GM12878 (cell line): ENCODE measurements around the gene TCF4. TPM values are rescaled to one million over a fixed set of nuclear protein-coding genes. Genes with fewer than 3 reads are reported as not detected.

Experiments used
- ATAC-seq: fragments of 200-7000 bp; cut with Tn5 transposase; 3 replicates; pipeline ENCODE4 v1.9.1; 2020; ENCODE audit warnings: mild to moderate bottlenecking, moderate library complexity
- BruUV-seq: library from RNA; stranded (reverse); fragments of 400-500 nt; replicated peaks from 2 replicates; lab custom pipeline; 2021; lab: Mats Ljungman, UMichigan
- CTCF ChIA-PET: fragments of 300-600 bp; sonication (Branson Sonifier 250); formaldehyde crosslinking; extraction: SDS; loops from one replicate; lab custom pipeline; 2021; ENCODE audit warnings: inconsistent platforms; lab: Yijun Ruan, JAX
- POLR2A ChIA-PET: fragments of 350-600 bp; formaldehyde crosslinking; extraction: SDS; loops from one replicate; lab custom pipeline; 2021; ENCODE audit warnings: inconsistent platforms; lab: Charles Lee
- RAD21 ChIA-PET: fragments of 300-600 bp; sonication (Branson Sonifier 250); formaldehyde crosslinking; loops from one replicate; lab custom pipeline; 2023; ENCODE audit warnings: antibody characterized with exemption; ENCODE audit not compliant: unreplicated experiment; lab: Charles Lee
- SMC1A ChIA-PET: fragments of 300-600 bp; sonication (Branson Sonifier 250); formaldehyde crosslinking; loops from one replicate; lab custom pipeline; 2023; ENCODE audit not compliant: unreplicated experiment, uncharacterized antibody; lab: Charles Lee
- DNase-seq: peaks from one replicate; pipeline ENCODE4 v3.0.0-alpha.2; 2011; ENCODE audit warnings: low read depth, low spot score
- FAIRE-seq: peaks from 3 replicates; lab custom pipeline; 2011; peaks lifted over from hg19 to GRCh38; lab: Jason Lieb, UNC
- H2AFZ ChIP-seq: 2 replicates; pipeline ENCODE4 v1.6.0; 2011; ENCODE audit warnings: low read depth, low read length, control low read depth; ENCODE audit not compliant: control insufficient read depth
- H3K27ac ChIP-seq: 2 replicates; pipeline ENCODE4 v1.5.1; 2011; ENCODE audit warnings: control low read depth; ENCODE audit not compliant: control insufficient read depth, insufficient read depth
- H3K27me3 ChIP-seq, 2 experiments: replicated peaks in 1 of 2; 2 replicates each; pipeline versions ENCODE4 v1.6.0 to v1.6.1; 2011; ENCODE audit warnings: low read length in 1 of 2; ENCODE audit not compliant: control insufficient read depth in 2 of 2, insufficient read depth in 2 of 2
- H3K36me3 ChIP-seq, 2 experiments: 2 replicates each; pipeline ENCODE4 v1.5.1; 2011; ENCODE audit warnings: low read length in 1 of 2; ENCODE audit not compliant: control insufficient read depth in 2 of 2, insufficient read depth in 2 of 2
- H3K4me1 ChIP-seq: 2 replicates; pipeline ENCODE4 v1.6.1; 2011; ENCODE audit warnings: mild to moderate bottlenecking, low read length, moderate library complexity, mixed read lengths; ENCODE audit not compliant: control insufficient read depth, insufficient read depth
- H3K4me2 ChIP-seq: 2 replicates; pipeline ENCODE4 v1.6.0; 2011; ENCODE audit warnings: control low read depth; ENCODE audit not compliant: control insufficient read depth, insufficient read depth
- H3K4me3 ChIP-seq: fragments of 200-600 bp; sonication (generic); 2 replicates; pipeline ENCODE4 v1.5.1; 2016
- H3K79me2 ChIP-seq: 2 replicates; pipeline ENCODE4 v1.6.0; 2011; ENCODE audit warnings: low read length; ENCODE audit not compliant: control insufficient read depth, insufficient read depth
- H3K9ac ChIP-seq: 2 replicates; pipeline ENCODE4 v1.8.0; 2011; ENCODE audit warnings: low read length, control low read depth, mixed read lengths; ENCODE audit not compliant: control insufficient read depth, insufficient read depth
- H3K9me3 ChIP-seq: replicated peaks from 3 replicates; pipeline ENCODE4 v1.5.1; 2011; ENCODE audit warnings: mild to moderate bottlenecking, low read length; ENCODE audit not compliant: control insufficient read depth, insufficient read depth
- H4K20me1 ChIP-seq: 2 replicates; pipeline ENCODE4 v1.6.0; 2011; ENCODE audit not compliant: control insufficient read depth, insufficient read depth
- ATF3 ChIP-seq: IDR thresholded peaks from 2 replicates; pipeline ENCODE4 v1.6.1; 2011; ENCODE audit warnings: low read depth, mild to moderate bottlenecking, low read length, moderate library complexity, borderline replicate concordance; ENCODE audit errors: extremely low read depth
- CBX5 ChIP-seq: sonication (generic); IDR thresholded peaks from 2 replicates; pipeline ENCODE4 v1.6.1; 2016; ENCODE audit warnings: low read depth, moderate library complexity, mild to moderate bottlenecking, inconsistent platforms
- CEBPB ChIP-seq, 2 experiments: fragments of 150-350 bp in 1 of 2; IDR thresholded peaks; 2 replicates each; pipeline ENCODE4 v1.6.1; 2012 to 2014; ENCODE audit warnings: low read depth in 2 of 2, low read length in 2 of 2, borderline replicate concordance in 1 of 2, inconsistent platforms in 1 of 2
- CHD1 ChIP-seq: IDR thresholded peaks from 2 replicates; pipeline ENCODE4 v1.6.1; 2012; ENCODE audit warnings: low read depth, low read length, improper control_type of control experiment
- E2F8 ChIP-seq: fragments of 450-650 bp; IDR thresholded peaks from 2 replicates; pipeline ENCODE4 v1.6.1; 2018; ENCODE audit warnings: mild to moderate bottlenecking, low read depth, moderate library complexity; ENCODE audit not compliant: partially characterized antibody
- FOXM1 ChIP-seq: IDR thresholded peaks from 2 replicates; pipeline ENCODE4 v1.6.1; 2012; ENCODE audit warnings: low read depth, mild to moderate bottlenecking, inconsistent platforms, low read length, moderate library complexity
- GATAD2B ChIP-seq: fragments of 450-650 bp; conservative IDR thresholded peaks from 2 replicates; pipeline ENCODE4 v1.6.1; 2017; ENCODE audit warnings: low read depth, mild to moderate bottlenecking, moderate library complexity
- IRF3 ChIP-seq: fragments of 450-650 bp; IDR thresholded peaks from 2 replicates; pipeline ENCODE4 v1.6.1; 2014; ENCODE audit warnings: mild to moderate bottlenecking
- JUNB ChIP-seq: IDR thresholded peaks from 2 replicates; pipeline ENCODE4 v1.6.1; 2016; ENCODE audit warnings: antibody characterized with exemption, mild to moderate bottlenecking
- NBN ChIP-seq: fragments of 450-650 bp; IDR thresholded peaks from 2 replicates; pipeline ENCODE4 v1.6.1; 2016
- NFIC ChIP-seq: IDR thresholded peaks from 2 replicates; pipeline ENCODE4 v1.6.1; 2012; ENCODE audit warnings: low read depth, mild to moderate bottlenecking, inconsistent platforms, low read length, moderate library complexity
- NFYA ChIP-seq: IDR thresholded peaks from 2 replicates; pipeline ENCODE4 v1.6.1; 2011; ENCODE audit warnings: low read depth, mild to moderate bottlenecking, low read length, improper control_type of control experiment, borderline replicate concordance
- NR2C2 ChIP-seq: IDR thresholded peaks from 2 replicates; pipeline ENCODE4 v1.6.1; 2011; ENCODE audit warnings: borderline replicate concordance, low read depth; ENCODE audit not compliant: control insufficient read depth, insufficient read length
- TARDBP ChIP-seq: IDR thresholded peaks from 2 replicates; pipeline ENCODE4 v1.6.1; 2016; ENCODE audit warnings: borderline replicate concordance
- YY1 ChIP-seq: IDR thresholded peaks from 2 replicates; pipeline ENCODE4 v1.6.1; 2011; ENCODE audit warnings: low read depth, mild to moderate bottlenecking, low read length
- ZBED1 ChIP-seq: IDR thresholded peaks from 2 replicates; pipeline ENCODE4 v1.6.1; 2016; ENCODE audit warnings: borderline replicate concordance
- ZBTB33 ChIP-seq: fragments of 450-650 bp; IDR thresholded peaks from 2 replicates; pipeline ENCODE4 v1.6.1; 2017; ENCODE audit warnings: mild to moderate bottlenecking
- ZSCAN29 ChIP-seq: fragments of 450-650 bp; IDR thresholded peaks from 2 replicates; pipeline ENCODE4 v1.6.1; 2017; ENCODE audit warnings: mild to moderate bottlenecking, moderate library complexity
- ZZZ3 ChIP-seq: IDR thresholded peaks from 2 replicates; pipeline ENCODE4 v1.6.1; 2011; ENCODE audit warnings: low read depth; ENCODE audit not compliant: control insufficient read depth, insufficient read length
- WGBS: methylation state at CpG from one replicate; pipeline ENCODE4 v1.1.6; 2016; ENCODE audit warnings: low lambda C conversion rate; ENCODE audit not compliant: insufficient replicate concordance, insufficient coverage; ENCODE audit errors: missing lambda C conversion rate; 5-methylcytosine and 5-hydroxymethylcytosine counted together
- in situ Hi-C: fragments of 300-500 bp; cut with MboI; formaldehyde crosslinking; loops from 9 replicates; pipeline ENCODE4 v1.14.3; 2018; ENCODE audit warnings: mixed read lengths
- intact Hi-C: fragments of 100-400 bp; cut with micrococcal nuclease; formaldehyde crosslinking; loops from one replicate; pipeline ENCODE4 v1.14.2; 2022; ENCODE audit not compliant: unreplicated experiment
- polyA plus RNA-seq, 11 experiments: library from polyadenylated mRNA; depleted of rRNA in 4 of 11; unstranded in 6 of 11; stranded (reverse) in 5 of 11; fragments of >200 nt; fragmentation: Nextera tagmentation in 4 of 11; fragmentation: Illumina TruSeq in 1 of 11; extraction: Ambion mirVana in 4 of 11; extraction: Trizol in 1 of 11; gene quantifications; 1 replicate in 1 of 11; 2 replicates in 10 of 11; pipeline versions ENCODE4 v1.2.1 to v1.2.3, GENCODE V29; 2011 to 2016; ENCODE audit warnings: inconsistent platforms in 2 of 11, missing spikeins in 2 of 11, low read depth in 1 of 11
- total RNA-seq, 4 experiments: library from RNA; depleted of rRNA in 3 of 4; stranded (reverse); fragments of >200 nt in 3 of 4; fragmentation: Illumina TruSeq in 1 of 4; extraction: Trizol in 1 of 4; gene quantifications; 2 replicates each; pipeline versions ENCODE4 v1.2.1 to v1.2.3, GENCODE V29; 2013 to 2021

TCF4 gene
- total and polyA plus RNA-seq, 10 of the 15 experiments (the other 5 are each of a cell fraction or from before 2014, with no cell fraction given), result 15.2 to 94.0 (median 31.5) TPM

GRCh38 chr18:55387139-55387984 lies 200.6 kb downstream of the TCF4 start:
- DNase-seq (no peak), FAIRE-seq (no peak), ATAC-seq (no peak)
- RAD21 ChIA-PET, result no interaction called here
- CTCF ChIA-PET, result interaction anchor here (0.6 to 0.8 kb wide), 5 partner anchors 28 to 154 kb away, joined by 3 to 4 read pairs (median 4); no protein-coding TSS in a partner anchor
- no peaks in the 10 kb centered on the region for H3K79me2 ChIP-seq
- H3K4me2 ChIP-seq, result no peak overlapping the region
- in situ Hi-C loops, result no loop called here
- H4K20me1 ChIP-seq, result no peaks in the 10 kb centered on the region
- H2AFZ ChIP-seq, result no peak overlapping the region
- BruUV-seq, result no TSS peak
- no peaks in the 10 kb centered on the region for H3K4me1 ChIP-seq
- H3K9ac ChIP-seq, result no peak overlapping the region
- 26% methylated on average over 8 of the region's 8 CpGs for WGBS
- H3K27me3 ChIP-seq, result no peaks in the 10 kb centered on the region; a peak in 1 of 4 replicates
- intact Hi-C loops, result no loop called here
- POLR2A ChIA-PET, result no interaction called here
- no peak overlapping the region for H3K4me3 ChIP-seq
- H3K36me3 ChIP-seq, result no peaks in the 10 kb centered on the region
- SMC1A ChIA-PET, result interaction anchor here (1.0 to 1.4 kb wide), 4 partner anchors 10 to 153 kb away, joined by 3 to 5 read pairs (median 4); no protein-coding TSS in a partner anchor
- H3K27ac ChIP-seq, result no peak overlapping the region
- peaks cover 1% of the 10 kb centered on the region; the same call in 2 of the 3 replicates for H3K9me3 ChIP-seq
- TF ChIP-seq JUNB (no peak), FOXM1 (no peak), ZZZ3 (no peak), YY1 (no peak), E2F8 (no peak), ZSCAN29 (no peak), NFYA (no peak), TARDBP (no peak), IRF3 (no peak), CEBPB (IDR thresholded peaks at IDR 0.05; ENCODE audit: borderline replicate concordance in 1 of 2, low read depth in 2 of 2, low read length in 2 of 2) (no peak), CBX5 (no peak), NR2C2 (no peak), ATF3 (no peak), GATAD2B (no peak), ZBED1 (no peak), CHD1 (no peak), NFIC (no peak), ZBTB33 (no peak), NBN (no peak)
